GM19328 (cell line): ENCODE data around the gene NOTCH4.
A peak's percentile ranks its signal among the peaks of the same experiment; 100 is the strongest.

Experiments used
- ATAC-seq: cut with Tn5 transposase; IDR thresholded peaks from one replicate; pipeline ENCODE4 v1.9.1; 2021; ENCODE audit warnings: mild to moderate bottlenecking, moderate library complexity; ENCODE audit not compliant: unreplicated experiment

The NOTCH4 gene

DNA sequence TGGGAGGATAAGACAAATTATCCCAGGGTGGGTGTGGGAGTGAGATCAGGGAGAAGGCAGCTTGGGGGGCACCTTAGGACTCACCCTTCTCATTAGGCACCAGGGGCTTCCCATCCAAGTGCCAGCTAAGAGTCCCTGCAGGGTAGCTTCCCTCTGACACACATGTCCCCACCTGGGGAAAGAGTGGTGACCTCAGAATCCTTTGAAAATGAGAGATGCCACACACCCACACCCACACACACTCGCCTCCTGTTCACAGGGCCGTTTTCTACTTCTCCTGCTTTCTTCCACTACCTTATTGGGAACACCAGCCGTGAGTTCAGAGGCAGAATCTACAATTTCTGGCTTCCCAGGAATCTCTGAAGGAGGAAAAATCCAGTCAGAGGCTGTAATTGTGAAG, 40.8 kb downstream of the NOTCH4 start:
- ATAC-seq, result no peak

DNA sequence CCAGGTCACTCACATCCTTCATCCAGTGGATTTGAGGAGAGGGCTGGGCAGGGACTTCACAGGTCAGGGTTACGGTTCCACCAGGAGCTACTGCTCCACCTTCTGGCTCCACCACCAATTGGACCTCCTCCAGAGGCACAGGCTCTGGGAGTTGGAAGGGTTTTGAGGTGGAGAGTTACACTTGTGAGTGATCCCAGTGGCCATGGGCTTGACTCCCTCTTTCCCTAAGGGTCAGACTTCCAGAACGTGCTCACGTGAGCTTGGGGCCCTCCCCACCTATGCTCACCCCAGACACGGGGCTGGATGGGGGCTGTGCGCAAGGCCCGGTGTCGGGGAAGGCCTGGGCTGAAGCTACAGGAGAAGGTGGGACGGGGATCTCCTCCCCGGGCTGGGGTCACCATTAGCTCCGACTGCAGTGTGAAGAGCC, 41.3 kb downstream of the NOTCH4 start:
- ATAC-seq, result no peak

DNA sequence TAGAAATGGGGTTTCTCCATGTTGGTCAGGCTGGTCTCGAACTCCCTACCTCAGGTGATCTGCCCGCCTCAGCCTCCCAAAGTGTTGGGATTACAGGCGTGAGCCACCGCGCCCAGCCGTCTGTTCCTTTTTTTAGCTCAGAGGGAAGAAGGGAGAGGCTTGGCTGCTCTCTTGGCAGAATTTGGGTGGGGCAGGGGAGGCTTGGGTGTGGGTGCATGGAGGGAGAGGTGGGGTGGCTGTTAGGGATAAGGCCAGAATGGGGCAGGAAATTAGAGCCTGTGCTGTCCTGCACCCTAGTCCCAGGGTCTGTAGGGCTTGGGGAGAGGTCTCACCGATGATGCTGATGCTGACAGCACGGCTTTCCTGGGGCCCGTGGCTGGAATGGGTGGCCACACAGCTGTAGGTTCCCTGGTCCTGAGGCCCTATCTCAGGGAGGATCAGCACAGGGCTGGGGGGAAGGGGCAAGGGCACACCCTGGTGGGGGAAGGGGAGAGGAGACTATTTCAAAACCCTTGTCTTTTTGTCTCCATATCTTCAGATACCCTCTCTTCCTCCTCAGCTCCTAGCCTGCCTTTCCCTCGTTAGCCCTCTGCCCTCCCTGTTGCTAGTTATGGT, 41.8 kb downstream of the NOTCH4 start:
- ATAC-seq, result no peak

DNA sequence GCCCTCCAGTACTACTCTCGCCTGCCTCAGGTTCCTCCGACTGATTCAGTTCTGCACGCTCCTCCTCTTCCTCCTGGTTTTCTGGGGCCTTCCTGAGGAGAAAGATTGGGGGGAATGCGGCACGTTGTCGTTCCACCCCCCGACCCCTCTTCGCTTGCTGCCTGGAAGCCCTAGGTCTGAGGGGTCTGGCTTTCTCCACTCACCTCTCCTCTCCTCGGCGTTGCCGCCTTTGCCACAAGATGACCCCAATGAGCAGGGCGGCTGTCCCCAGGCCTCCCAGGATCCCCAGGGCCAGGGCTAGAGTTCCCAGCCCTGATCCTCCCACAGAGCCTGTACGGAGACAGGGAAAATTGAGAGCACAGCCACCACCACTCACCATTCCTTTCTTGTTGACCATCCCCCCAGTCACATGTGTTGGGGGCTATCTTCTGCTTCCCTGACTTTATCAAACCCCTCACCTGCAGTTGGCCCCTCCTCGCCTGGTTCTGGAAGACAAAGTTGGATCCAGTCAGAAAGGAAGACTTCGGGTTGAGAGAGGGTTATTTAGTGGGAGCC, 42.6 kb downstream of the NOTCH4 start:
- no peak for ATAC-seq

DNA sequence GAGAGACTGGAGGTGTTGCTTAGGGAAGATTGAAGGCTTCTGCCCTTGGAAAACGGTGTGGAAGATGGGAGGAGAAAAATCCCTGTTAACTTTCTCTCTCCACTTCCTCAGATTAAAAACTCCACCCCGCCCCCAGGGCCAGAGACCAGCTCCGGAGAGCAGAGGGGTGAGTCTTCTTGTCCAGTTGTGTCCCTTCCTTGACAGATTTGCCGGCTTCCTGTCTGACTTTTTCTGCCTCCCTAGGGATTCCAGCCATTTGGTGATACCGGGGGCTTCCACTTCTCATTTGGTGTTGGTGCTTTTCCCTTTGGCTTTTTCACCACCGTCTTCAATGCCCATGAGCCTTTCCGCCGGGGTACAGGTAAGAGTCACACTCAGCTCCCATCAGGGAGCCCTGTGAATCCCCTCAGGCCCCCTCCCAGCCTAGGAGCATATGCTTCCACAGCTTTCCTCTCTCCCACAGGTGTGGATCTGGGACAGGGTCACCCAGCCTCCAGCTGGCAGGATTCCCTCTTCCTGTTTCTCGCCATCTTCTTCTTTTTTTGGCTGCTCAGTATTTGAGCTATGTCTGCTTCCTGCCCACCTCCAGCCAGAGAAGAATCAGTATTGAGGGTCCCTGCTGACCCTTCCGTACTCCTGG, 44.0 kb downstream of the NOTCH4 start:
- no peak for ATAC-seq

DNA sequence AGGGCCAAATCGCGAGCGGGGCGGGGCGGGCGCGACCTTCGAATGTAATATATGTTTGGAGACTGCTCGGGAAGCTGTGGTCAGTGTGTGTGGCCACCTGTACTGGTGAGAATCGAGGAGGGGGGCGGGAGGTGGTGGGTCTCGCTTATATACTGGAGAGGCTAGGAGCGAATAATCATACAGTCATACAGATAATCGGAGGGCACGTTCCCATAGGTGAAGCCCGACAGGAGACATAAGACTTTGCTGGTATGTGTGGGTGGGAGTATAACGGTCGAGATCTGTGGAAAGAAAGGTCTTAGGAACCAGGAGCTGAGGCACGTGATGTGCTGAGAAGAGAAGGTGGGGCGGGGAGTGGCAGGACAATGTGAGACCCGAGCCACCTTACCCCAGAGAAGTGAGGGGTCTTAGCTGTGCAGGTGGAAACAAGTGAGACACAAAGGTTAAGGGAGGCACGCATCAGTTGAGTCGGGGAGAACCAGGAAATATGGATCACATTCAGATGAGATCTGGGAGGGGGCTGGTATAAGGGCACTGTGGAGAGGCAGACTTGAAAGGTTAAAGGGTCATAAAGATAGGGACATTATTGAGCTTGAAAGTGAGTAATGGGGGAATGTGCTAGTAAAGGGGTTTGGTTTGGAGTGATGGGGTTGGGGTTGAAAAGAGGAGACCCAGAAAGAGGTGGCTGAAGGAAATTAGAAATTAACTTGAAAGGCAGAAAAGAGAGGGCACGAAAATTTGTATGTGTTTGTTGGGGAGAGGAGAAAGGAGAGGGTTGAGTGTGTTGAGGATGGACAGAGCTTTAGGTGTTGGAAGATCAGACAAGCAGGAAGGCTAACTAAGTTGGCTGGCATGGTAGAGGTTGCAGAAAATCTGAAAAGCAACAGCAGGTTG, 45.1 kb downstream of the NOTCH4 start:
- ATAC-seq, result no peak

DNA sequence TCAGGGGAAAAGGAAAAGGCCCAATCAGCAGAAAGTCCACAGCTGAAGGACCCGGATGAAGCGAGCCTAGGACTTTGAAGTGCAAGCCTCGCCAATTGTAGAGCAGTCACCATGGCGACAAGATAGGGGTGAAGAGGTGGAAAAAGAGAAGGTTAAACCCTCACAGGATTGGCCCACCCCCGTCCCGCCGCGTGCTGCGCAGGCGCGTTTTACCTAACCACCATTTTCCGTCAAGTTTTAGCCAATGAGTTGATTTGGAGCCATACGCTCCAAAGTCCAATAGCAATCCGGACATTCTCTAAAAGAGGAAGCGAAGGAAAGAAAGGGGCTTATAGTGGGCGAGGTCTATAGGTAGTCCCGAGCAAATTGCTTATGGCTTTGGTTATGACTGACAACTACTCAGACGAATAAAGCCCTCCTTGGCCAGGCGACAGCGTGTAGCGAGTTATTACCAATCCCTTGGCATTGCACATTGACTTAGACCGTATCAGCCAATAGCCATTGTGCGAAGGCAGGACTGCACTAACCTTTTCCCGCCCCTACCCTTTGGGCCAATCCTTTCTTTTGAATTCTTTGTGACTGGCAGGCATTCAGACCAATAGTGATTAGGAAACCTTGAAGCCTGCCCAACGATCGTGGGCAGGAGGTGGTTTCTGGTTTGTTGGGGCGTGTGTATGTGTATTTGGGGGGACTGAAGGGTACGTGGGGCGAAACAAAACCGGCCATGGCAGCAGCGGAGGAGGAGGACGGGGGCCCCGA, 45.9 kb downstream of the NOTCH4 start, which contains the start of gene RNF5:
TSS of gene RNF5 (plus strand) at position 618 of the 759 bp plus-strand sequence. CDS start at position 725, 107 bp downstream.
- ATAC-seq, result peak; percentile 80

DNA sequence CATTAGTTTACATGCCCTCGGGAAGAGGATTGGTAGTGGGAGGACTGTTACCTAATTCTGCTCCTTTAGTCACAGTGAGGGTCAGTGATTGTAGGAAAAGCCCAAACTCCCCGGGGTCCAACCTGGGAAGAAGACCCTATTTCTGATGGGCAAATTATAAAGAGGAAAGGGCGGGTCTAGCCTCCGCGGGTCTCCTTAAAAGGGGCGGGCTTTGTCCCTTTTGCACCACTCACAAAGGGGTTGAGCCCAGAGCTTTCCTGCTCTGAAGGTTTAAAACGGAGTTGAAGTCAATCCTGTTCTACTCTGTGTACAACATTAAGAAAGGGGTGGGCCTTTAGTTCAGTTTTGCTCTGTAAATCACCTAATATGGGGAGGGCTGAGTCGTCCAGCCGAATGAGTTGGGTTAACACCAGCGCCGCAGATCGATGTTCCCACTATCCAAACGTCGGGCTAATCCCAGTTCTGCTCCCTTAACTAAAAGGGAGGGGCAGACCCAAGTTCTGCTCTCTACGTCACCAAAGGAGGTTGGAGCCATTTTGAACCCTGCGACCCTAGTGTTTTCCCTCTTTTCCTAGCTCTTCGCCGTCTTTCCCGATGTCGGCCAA, 46.6 kb downstream of the NOTCH4 start:
- no peak for ATAC-seq

DNA sequence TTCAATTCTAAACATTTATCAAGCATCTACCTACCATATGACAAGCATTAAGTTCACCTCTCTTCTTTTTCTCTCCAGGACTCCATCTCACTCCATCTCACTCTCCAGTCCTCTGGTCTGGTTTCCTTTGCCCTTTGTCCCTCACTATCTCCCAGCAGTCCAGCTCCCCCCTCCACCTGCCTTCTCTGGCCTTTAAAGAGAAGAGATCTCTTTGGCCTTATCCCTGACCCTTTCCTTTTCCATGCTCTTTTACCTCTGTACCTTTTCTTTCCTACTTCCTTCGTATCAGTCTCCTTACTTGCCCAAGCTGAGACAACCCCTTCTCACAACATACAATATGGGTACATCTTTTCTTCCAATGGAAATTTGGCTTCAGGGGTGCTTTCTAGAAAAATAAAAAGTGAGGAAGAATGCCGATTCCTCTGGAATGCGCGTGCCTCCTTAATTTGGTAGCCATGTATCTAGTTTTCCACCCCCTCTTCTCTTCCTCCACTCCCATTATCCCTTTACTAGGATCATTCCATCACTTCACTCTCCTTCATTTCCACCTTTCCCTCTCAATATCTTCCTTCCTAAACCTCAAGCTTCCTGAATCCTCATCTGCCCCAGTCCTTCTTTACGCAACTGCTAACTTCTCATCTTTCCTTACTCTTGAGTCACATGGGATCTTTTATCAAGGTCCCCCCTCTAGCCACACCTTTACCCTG, 47.2 kb downstream of the NOTCH4 start:
- no peak for ATAC-seq

DNA sequence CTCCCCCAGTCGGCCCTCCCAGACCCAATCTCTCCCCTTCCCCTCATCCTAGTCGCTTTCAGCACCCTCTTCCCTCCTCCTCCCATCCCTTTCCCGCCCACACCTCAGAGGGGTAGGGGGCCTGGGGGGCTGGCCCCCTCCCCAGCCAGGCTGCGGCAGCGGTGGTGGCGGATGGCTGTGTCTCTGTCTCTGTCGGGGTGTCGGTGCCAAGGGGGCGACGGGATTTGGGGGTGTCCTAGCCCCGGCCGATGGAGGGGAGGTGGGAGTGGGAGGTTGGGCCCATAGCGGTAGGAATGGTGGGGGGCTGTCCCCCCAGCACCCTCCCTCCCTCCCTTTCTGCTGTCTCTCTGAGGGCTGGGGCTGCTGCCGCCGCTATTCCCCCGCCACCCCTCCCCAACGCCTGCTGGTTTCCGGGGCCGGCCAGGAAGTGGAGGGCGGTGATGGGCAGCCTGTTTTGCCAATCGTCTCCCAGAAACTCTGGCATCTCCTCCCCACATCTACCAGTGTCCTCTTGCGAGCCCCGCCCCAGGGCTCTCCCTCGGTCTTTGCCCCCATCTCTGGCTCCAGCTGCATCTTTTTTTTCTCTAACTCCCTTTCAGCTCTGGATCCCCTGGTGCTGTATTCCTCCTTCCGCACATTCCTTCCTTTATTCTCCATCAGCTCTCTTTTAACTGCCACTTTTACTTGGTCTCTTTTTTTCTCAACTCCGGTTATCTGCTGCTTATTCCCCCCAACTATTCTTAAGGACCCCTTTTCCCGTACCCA, 48.0 kb downstream of the NOTCH4 start, which contains the start of gene AGPAT1:
TSS of gene AGPAT1 (minus strand) at position 374 of the 765 bp plus-strand sequence. CDS start 4,588 bp downstream, outside the sequence.
- ATAC-seq, result peak; percentile 37

DNA sequence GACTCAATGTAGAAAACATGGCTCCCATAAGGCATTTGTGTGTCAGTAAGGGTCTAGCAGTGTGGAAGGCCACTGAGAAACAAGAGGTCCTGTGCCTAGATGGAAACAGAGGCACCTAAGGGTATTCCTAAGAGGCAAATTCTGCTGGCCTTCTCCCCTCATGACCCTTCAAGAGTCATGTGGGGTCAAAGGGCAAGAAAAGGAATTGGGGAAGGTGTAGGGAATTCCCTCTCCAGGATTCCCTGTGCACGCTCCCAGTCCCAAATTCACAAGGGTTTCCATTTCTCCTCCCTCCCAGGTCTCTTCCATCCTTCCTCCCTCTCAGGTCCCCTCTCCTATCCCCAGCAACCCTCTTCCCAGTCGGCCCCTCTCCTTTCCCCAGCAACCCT, 48.6 kb downstream of the NOTCH4 start:
- no peak for ATAC-seq

DNA sequence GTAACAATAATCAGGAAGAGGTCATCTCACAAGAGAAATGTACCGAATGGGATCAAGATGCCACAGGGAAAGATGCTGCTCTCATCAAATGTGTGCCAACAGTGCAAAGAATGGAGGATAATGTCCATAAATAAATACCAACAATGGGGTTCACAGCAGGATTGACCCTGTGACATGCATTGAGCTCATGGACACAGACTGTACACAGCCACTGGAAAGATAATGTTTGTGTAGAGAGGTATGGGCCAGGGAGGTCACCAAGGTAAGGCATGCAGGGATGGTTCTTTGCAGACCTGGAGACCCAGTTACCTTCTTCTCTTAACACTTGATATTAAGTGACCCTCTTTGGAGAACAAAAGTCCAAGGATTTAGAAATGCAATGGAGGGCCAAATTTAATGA, 49.5 kb downstream of the NOTCH4 start:
- ATAC-seq, result no peak

DNA sequence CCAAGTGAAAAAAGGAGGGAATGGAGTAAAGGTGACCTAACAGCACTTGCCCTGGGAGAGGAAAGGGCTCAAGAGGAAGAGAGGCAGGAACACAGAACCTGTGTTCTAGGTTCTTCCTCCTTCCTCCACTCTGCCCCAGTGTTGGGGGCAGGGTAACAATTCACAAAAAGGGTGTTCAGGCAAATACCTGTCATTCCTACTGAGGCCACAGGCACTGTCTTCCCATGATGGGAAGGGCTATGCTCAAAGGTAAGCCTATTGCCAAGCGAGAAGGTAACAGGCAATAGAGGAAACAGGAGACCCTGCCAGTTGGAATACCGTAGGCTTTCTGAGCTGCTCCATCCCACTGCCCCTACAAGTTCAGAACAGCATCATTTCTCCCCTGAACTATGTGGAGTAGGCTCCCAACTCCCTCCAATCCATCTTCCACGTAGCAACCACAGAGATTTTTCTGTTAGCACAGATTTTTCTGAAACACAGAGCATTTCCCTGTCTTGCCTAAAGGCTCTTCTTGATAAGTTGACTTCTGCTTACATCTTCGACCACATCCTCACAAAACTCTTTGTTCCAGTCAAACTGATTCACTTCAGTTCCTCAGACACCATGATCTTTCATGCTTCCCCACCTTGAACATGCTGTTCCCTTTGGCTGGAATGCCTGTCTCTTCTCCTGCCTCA, 50.7 kb downstream of the NOTCH4 start:
- ATAC-seq, result no peak

DNA sequence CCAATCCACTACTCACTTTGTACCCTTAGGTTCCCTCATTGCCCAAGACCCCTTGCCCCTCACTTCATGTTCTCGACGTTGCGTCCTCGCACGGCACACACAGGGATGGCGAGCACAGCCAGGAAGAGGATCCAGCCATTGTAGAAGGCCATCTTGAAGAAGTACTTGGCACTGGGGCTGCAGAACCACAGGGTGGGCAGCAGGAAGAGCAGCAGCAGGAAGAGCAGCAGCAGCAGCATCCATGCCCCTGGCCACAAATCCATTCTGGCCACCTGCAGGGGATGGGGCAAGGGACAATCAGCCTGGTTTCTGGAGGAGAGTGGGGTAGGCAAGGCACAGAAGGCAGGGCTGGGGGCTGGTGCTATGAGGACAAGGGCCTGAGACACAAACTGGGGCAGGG, 52.6 kb downstream of the NOTCH4 start:
- ATAC-seq, result no peak

DNA sequence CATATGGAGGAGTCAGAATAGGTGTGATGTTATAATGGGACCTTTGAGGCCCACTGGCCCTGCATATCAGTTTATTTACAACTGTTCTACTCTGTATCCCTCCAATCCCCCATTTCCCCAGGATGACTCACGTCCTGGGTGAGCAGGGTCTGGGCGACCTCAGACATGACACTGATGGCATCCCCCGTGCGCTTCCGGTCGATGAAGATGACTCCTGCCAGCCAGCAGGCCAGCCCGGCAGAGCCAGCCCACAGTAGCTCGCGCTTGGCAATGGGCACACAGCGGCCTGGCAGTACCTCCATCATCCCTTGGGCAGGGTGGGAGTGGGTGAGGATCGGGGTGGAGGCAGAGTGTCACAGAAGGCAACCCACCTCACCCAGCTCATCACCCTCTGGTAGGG, 53.6 kb downstream of the NOTCH4 start:
- ATAC-seq, result no peak

DNA sequence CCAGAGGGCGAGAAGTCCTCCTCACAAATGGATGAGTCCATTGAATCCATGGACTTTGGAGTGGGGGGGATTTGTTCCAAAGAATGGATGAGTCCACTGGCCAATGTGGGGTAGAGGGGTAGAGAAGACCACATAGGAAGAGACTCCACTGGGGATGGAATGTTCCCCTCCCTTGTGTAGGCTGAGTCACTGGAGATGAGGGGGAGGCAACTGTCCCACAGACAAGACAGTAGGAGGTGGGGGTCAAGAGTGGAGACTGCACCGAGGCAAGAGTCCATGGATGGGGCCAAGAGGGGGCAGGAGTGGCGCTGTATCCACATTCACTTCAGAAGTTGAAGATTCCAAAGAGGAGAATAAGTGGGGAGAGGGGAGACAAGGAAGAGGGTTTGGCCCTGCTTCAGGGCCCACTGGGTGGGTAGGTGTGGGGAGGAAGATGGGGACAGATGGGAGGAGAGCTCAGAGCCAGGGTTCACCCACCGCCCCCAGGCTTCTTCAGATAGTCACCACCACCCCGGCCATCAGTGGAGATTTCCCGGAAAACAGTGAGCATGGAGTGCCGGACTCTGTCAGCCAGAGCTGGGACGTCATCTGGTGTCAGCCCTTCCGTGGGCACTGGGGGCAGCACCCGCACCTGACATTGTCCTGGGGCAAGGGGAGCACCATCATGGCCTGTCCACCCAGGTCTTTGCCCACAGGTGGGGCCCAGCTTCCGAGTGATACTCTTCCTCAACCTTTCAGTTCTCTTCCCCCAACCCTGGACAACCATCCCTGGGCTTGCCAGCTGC, 54.9 kb downstream of the NOTCH4 start:
- no peak for ATAC-seq

DNA sequence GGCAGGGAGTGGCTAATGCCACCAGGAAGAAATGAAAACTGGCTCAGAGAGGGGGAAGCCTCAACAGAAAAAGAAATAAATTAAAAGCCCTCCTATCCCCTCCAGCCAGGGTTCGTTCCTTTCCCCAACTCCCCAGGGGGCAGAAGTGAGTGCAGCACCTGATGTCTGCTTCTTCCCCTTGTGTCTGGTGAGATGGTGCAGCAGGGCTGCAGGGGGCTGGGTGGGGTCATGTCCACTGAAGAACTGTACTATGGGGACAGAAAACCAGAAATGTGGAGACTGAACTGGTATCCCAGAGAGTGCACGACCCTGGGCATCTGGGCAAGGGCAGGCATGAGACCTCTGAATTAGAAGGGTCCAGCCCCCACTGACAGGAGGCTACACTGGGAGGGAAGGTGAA, 55.5 kb downstream of the NOTCH4 start:
- ATAC-seq, result no peak
